GM06990 (cell line): ENCODE data around the gene ADAMTS3.

Experiments used
- DNase-seq: peaks from one replicate; pipeline ENCODE4 v3.0.0-alpha.2; 2011; ENCODE audit not compliant: insufficient read length; ENCODE audit errors: extremely low read depth
- H3K27me3 ChIP-seq: replicated peaks from 2 replicates; pipeline ENCODE4 v1.6.0; 2011; ENCODE audit warnings: low read length; ENCODE audit not compliant: control insufficient read depth, insufficient read depth
- H3K36me3 ChIP-seq: 2 replicates; pipeline ENCODE4 v1.5.1; 2011; ENCODE audit warnings: low read length; ENCODE audit not compliant: control insufficient read depth, insufficient read depth
- H3K4me3 ChIP-seq: replicated peaks from 2 replicates; pipeline ENCODE4 v1.5.1; 2011; ENCODE audit warnings: low read depth, mild to moderate bottlenecking, control low read depth, low read length
- CTCF ChIP-seq: IDR thresholded peaks from 2 replicates; pipeline ENCODE4 v1.5.1; 2011; ENCODE audit warnings: low read length, control low read depth, mild to moderate bottlenecking, inconsistent platforms; ENCODE audit not compliant: insufficient read depth, poor library complexity, severe bottlenecking

Gene ADAMTS3

GRCh38 chr4:72591547-72592454 lies 22.8 kb upstream of the ADAMTS3 start:
- no peak overlapping the region for H3K4me3 ChIP-seq
- H3K36me3 ChIP-seq, result no peaks in the 10 kb centered on the region
- no peak for DNase-seq
- H3K27me3 ChIP-seq, result no peaks in the 10 kb centered on the region
- TF ChIP-seq CTCF, result no peak

GRCh38 chr4:72587334-72587733 lies 18.3 kb upstream of the ADAMTS3 start:
- Histone ChIP-seq H3K4me3 (no peak overlapping the region), H3K36me3 (no peaks in the 10 kb centered on the region), H3K27me3 (no peaks in the 10 kb centered on the region)
- TF ChIP-seq CTCF, result no peak
- DNase-seq, result no peak

- TF ChIP-seq CTCF, result no peak
- Histone ChIP-seq H3K36me3 (no peaks in the 10 kb centered on the region), H3K4me3 (no peak overlapping the region), H3K27me3 (no peaks in the 10 kb centered on the region)
- no peak for DNase-seq
These were observed 13.8 kb upstream of the ADAMTS3 start for GRCh38 chr4:72582853-72583252.

- TF ChIP-seq CTCF, result no peak
- H3K27me3 ChIP-seq, result no peaks in the 10 kb centered on the region
- no peak overlapping the region for H3K4me3 ChIP-seq
- DNase-seq, result no peak
- H3K36me3 ChIP-seq, result no peaks in the 10 kb centered on the region
These were observed 8.2 kb upstream of the ADAMTS3 start for GRCh38 chr4:72577211-72577610.

- no peak for TF ChIP-seq CTCF
- DNase-seq, result no peak
- no peaks in the 10 kb centered on the region for H3K36me3 ChIP-seq
- no peaks in the 10 kb centered on the region for H3K27me3 ChIP-seq
- no peak overlapping the region for H3K4me3 ChIP-seq
These were observed 2.3 kb upstream of the ADAMTS3 start for GRCh38 chr4:72571337-72571736.
